ENCODE results near the gene TMEM120B.

TMEM120B gene

DNA sequence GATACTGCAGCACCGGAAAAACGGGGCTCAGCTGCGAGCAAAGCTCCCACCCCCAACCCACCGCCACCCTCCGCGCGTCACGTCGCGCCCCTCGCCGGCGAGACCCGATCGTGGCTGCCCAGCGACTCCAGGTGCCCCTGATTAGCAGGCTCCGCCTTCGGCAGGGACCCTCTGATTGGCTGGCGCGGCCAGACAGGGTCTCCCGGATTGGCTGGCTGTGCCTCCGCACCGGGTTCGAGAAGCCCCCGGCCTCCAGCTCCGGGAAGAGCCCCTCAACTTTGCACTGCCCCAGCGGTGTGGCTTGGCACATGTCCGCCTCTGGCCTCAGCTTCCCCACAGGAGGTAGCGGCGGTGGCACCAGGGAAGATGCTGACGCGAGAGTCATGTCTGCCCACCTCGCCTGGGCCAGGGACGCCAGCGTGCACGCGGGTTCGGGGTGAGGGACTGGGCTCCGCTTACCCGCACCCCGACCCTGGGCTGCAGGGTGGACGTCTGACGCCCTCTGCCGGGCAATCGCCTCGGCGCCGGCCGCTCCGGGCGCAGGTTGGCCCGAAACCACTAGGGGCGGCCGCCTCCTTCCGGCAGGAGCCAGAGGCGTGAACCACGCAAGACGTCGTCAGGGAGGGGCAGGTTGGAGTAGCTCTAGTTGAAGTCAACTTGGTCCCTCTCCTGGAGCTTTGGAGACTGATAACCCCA, 81.4 kb downstream of the TMEM120B start:
- TF ChIP-seq, protein P1, sequence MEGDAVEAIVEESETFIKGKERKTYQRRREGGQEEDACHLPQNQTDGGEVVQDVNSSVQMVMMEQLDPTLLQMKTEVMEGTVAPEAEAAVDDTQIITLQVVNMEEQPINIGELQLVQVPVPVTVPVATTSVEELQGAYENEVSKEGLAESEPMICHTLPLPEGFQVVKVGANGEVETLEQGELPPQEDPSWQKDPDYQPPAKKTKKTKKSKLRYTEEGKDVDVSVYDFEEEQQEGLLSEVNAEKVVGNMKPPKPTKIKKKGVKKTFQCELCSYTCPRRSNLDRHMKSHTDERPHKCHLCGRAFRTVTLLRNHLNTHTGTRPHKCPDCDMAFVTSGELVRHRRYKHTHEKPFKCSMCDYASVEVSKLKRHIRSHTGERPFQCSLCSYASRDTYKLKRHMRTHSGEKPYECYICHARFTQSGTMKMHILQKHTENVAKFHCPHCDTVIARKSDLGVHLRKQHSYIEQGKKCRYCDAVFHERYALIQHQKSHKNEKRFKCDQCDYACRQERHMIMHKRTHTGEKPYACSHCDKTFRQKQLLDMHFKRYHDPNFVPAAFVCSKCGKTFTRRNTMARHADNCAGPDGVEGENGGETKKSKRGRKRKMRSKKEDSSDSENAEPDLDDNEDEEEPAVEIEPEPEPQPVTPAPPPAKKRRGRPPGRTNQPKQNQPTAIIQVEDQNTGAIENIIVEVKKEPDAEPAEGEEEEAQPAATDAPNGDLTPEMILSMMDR (conservative IDR thresholded peaks at IDR 0.05; ENCODE audit: low read length), result peak; percentile 92
- DNase-seq (ENCODE audit: low read depth), result peak; percentile 89
- peak overlapping the region; percentile 61 for H3K4me3 ChIP-seq (ENCODE audit: low read length)

DNA sequence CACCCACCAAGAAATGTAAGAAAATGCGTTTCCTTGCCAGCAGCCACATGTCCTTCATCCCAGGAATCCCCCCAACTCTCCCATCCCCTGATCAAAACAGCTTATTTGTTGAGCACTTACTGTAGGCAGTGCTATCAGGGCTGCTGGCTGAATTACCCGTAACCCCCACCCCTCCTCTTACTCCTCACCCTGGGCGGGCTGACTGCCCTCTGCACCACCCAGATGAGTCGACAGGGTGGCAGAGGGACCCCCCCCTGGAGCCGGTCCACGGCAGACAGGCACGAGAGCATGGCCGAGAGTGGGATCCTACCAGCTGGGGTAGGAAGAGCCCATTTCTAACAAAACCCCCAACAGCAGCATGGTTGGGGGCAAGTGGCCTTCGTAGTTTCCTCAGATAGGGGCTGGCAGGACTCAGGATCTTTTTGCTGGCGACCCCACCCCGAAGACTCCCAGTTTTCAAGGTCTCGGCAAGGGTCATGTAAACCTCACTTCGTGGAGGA, 82.0 kb downstream of the TMEM120B start:
- no peak for DNase-seq (ENCODE audit: low read depth)
- TF ChIP-seq, protein P1 (conservative IDR thresholded peaks at IDR 0.05; ENCODE audit: low read length), result no peak

GRCh38 chr12:121795034-121795968, 82.7 kb downstream of the TMEM120B start:
- peak; percentile 77 for DNase-seq (ENCODE audit: low read depth)
- TF ChIP-seq, protein P1 (conservative IDR thresholded peaks at IDR 0.05; ENCODE audit: low read length), result peak; percentile 92
- peak overlapping the region; percentile 31 for H3K4me3 ChIP-seq (ENCODE audit: low read length)

More for the DNA sequence above, 82.0 kb downstream of the TMEM120B start:
- H3K4me3 ChIP-seq (ENCODE audit: low read length), result peak overlapping the region; percentile 31

GRCh38 chr12:121796855-121797751, 84.6 kb downstream of the TMEM120B start:
- DNase-seq (ENCODE audit: low read depth), result peak; percentile 88
- H3K4me3 ChIP-seq (ENCODE audit: low read length), result peak overlapping the region; percentile 66
- TF ChIP-seq, protein P1 (conservative IDR thresholded peaks at IDR 0.05; ENCODE audit: low read length), result peak; percentile 36

DNA sequence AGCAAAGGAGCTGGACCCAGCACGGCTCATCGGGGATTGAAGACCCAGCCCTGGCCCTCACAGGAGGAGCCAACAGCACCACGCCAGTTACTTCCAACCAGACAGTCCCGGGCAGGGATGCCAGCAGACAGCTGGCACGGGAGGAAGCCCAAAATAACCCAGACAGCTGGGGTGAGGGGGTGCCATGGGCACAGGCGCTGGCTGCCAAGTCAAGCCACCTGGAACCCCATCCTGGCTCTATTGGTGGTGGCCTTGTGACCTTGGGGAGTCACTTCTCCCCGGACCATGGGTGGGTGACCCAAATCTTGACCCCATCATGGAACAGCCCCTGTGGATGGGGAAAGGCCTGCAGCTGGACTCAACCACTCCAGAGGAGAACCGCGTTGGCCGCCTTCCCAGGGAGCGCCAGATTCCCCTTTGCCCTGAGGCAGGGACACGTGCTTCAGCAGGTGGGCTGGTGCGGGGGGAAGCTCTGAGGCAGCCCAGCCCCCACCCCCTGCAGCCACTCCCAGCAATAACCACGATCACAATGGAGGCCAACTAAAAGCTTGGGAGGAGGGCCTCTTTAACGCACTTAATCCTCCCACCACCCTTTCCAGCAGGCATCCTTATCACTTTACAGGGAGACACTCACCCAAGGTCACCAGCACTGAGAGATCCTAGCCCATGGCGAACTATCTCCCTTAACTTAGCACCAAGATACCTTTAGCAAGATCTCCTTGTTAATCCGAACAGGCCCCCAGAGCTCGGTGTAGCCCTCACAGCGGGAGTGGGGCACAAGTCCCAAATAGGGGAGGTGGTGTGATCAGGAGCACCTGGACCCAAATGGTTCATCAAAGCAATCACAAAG, 85.6 kb downstream of the TMEM120B start:
- TF ChIP-seq, protein P1 (conservative IDR thresholded peaks at IDR 0.05; ENCODE audit: low read length), result no peak
- DNase-seq (ENCODE audit: low read depth), result no peak
- H3K4me3 ChIP-seq (ENCODE audit: low read length), result peak overlapping the region; percentile 66

DNA sequence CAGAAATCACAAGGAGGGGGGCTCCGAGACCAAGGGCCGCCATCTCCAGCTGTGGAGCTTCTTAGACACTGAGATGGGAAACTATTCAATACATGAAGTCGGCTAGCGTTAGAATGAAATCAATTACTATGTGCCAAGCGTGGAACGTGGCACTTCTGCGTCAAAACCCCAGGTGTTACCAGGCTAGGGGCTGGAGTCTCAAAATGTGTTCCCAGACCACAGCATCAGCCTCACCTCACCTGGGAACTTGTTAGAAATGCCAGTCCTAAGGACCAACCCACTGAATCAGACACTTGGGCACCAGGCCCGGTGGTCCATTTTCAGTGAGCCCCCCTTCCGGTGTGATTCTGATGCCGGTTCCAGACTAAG, 86.2 kb downstream of the TMEM120B start:
- TF ChIP-seq, protein P1 (conservative IDR thresholded peaks at IDR 0.05; ENCODE audit: low read length), result no peak
- DNase-seq (ENCODE audit: low read depth), result no peak
- peak overlapping the region; percentile 66 for H3K4me3 ChIP-seq (ENCODE audit: low read length)

Data from AG10803 (cell line).